HepG2 (cell line): ENCODE results near the gene EPM2A. TPM values are rescaled to one million over a fixed set of nuclear protein-coding genes. Genes with fewer than 3 reads are reported as not detected.

Source experiments
- ATAC-seq: fragments of 200-7000 bp; cut with Tn5 transposase; 3 replicates; pipeline ENCODE4 v1.9.1; 2020; ENCODE audit warnings: mild to moderate bottlenecking, moderate library complexity
- BruUV-seq: library from RNA; stranded (reverse); fragments of 400-500 nt; replicated peaks from 2 replicates; lab custom pipeline; 2021; lab: Mats Ljungman, UMichigan
- CTCF ChIA-PET: fragments of 300-600 bp; formaldehyde crosslinking; extraction: SDS; loops from one replicate; lab custom pipeline; 2021; ENCODE audit warnings: low total read pairs, inconsistent platforms, low intra/inter-chr PET ratio; lab: Yijun Ruan, JAX
- POLR2A ChIA-PET: fragments of 350-600 bp; sonication (Branson Sonifier 250); formaldehyde crosslinking; loops from one replicate; lab custom pipeline; 2020; ENCODE audit warnings: antibody characterized with exemption, inconsistent platforms; lab: Yijun Ruan, JAX
- DNase-seq: peaks from one replicate; pipeline ENCODE4 v3.0.0-alpha.2; 2015; ENCODE audit warnings: low spot score
- FAIRE-seq: peaks from 3 replicates; lab custom pipeline; 2011; peaks lifted over from hg19 to GRCh38; lab: Jason Lieb, UNC
- H2AFZ ChIP-seq: one replicate; pipeline ENCODE4 v1.6.1; 2011; ENCODE audit warnings: low read length, inconsistent platforms
- H3K27ac ChIP-seq: fragments of 300-600 bp; 3 replicates; pipeline ENCODE4 v1.8.0; 2011; ENCODE audit warnings: mixed run types, mild to moderate bottlenecking, mixed read lengths, low read length, inconsistent platforms; ENCODE audit not compliant: insufficient read depth; ENCODE audit errors: extremely low read length
- H3K27me3 ChIP-seq, 2 experiments: fragments of 200-600 bp in 1 of 2; 2 replicates in 1 of 2; 3 replicates in 1 of 2; pipeline versions ENCODE4 v1.6.0 to v1.8.0; 2011; ENCODE audit warnings: low read length in 2 of 2, mild to moderate bottlenecking in 2 of 2, moderate library complexity in 2 of 2, inconsistent platforms in 1 of 2; ENCODE audit not compliant: insufficient read depth in 2 of 2, control insufficient read depth in 1 of 2
- H3K36me3 ChIP-seq, 2 experiments: fragments of 200-600 bp in 1 of 2; replicated peaks in 1 of 2; 2 replicates in 1 of 2; 3 replicates in 1 of 2; pipeline versions ENCODE4 v1.5.1 to v1.8.0; 2011; ENCODE audit warnings: low read length in 2 of 2, inconsistent platforms in 1 of 2; ENCODE audit not compliant: insufficient read depth in 2 of 2, control insufficient read depth in 1 of 2
- H3K4me1 ChIP-seq: 2 replicates; pipeline ENCODE4 v1.5.1; 2012; ENCODE audit warnings: low read length, inconsistent platforms; ENCODE audit not compliant: insufficient read depth
- H3K4me2 ChIP-seq: 2 replicates; pipeline ENCODE4 v1.6.0; 2011; ENCODE audit warnings: low read depth, low read length, inconsistent platforms
- H3K4me3 ChIP-seq, 3 experiments: fragments of 200-600 bp in 1 of 3; sonication (generic), shearing (Covaris generic) in 1 of 3; replicated peaks in 1 of 3; 2 replicates each; pipeline ENCODE4 v1.5.1; 2011 to 2016; ENCODE audit warnings: low read length in 3 of 3, inconsistent platforms in 2 of 3, low read depth in 2 of 3, mild to moderate bottlenecking in 2 of 3, control low read depth in 1 of 3, mixed read lengths in 1 of 3; ENCODE audit not compliant: insufficient read depth in 1 of 3
- H3K79me2 ChIP-seq: one replicate; pipeline ENCODE4 v1.6.1; 2011; ENCODE audit warnings: low read length, inconsistent platforms; ENCODE audit not compliant: insufficient read depth
- H3K9ac ChIP-seq: 2 replicates; pipeline ENCODE4 v1.6.0; 2011; ENCODE audit warnings: mild to moderate bottlenecking, low read depth, low read length, inconsistent platforms; ENCODE audit not compliant: insufficient read depth
- H3K9me3 ChIP-seq: 2 replicates; pipeline ENCODE4 v1.5.1; 2012; ENCODE audit warnings: mild to moderate bottlenecking, low read length
- H4K20me1 ChIP-seq: 2 replicates; pipeline ENCODE4 v1.6.0; 2011; ENCODE audit warnings: inconsistent platforms, mild to moderate bottlenecking, low read length, moderate library complexity; ENCODE audit not compliant: insufficient read depth
- AGO1 ChIP-seq: fragments of 200-400 bp; formaldehyde crosslinking; IDR thresholded peaks from 2 replicates; pipeline ENCODE4 v1.6.1; 2017; ENCODE audit warnings: mild to moderate bottlenecking, low read depth, low read length, moderate library complexity; ENCODE audit not compliant: poor library complexity, severe bottlenecking
- AHR ChIP-seq: IDR thresholded peaks from 2 replicates; pipeline ENCODE4 v1.6.1; 2018; ENCODE audit warnings: missing genetic modification reagents, missing compliant biosample characterization
- BCL6 ChIP-seq: IDR thresholded peaks from 2 replicates; pipeline ENCODE4 v1.6.1; 2016; ENCODE audit warnings: missing genetic modification reagents, missing compliant biosample characterization
- CEBPB ChIP-seq: IDR thresholded peaks from 2 replicates; pipeline ENCODE4 v1.6.1; 2011; ENCODE audit warnings: low read depth, low read length, improper control_type of control experiment, borderline replicate concordance
- DPF2 ChIP-seq: sonication (generic); formaldehyde crosslinking; IDR thresholded peaks from 2 replicates; pipeline ENCODE4 v1.4.0; 2020; ENCODE audit warnings: mild to moderate bottlenecking, low read depth, missing genetic modification reagents, borderline replicate concordance
- FLYWCH1 ChIP-seq: sonication (generic); formaldehyde crosslinking; IDR thresholded peaks from 2 replicates; pipeline ENCODE4 v1.8.1; 2023; ENCODE audit warnings: mild to moderate bottlenecking, missing genetic modification reagents
- GABPA ChIP-seq, 2 experiments: IDR thresholded peaks; 2 replicates each; pipeline ENCODE4 v1.6.1; 2011 to 2016; ENCODE audit warnings: low read depth in 2 of 2, low read length in 1 of 2, missing biosample characterization in 1 of 2, missing genetic modification characterization in 1 of 2
- HHEX ChIP-seq: IDR thresholded peaks from 2 replicates; pipeline ENCODE4 v1.6.1; 2016; ENCODE audit warnings: control low read depth
- HNRNPH1 ChIP-seq: fragments of 200-400 bp; formaldehyde crosslinking; optimal IDR thresholded peaks from 2 replicates; pipeline ENCODE3; 2017; ENCODE audit warnings: mild to moderate bottlenecking, low read depth, low read length
- IKZF4 ChIP-seq: sonication (generic); formaldehyde crosslinking; IDR thresholded peaks from 2 replicates; pipeline ENCODE4 v1.5.1; 2020; ENCODE audit warnings: borderline replicate concordance, mild to moderate bottlenecking, low read depth, missing genetic modification reagents; ENCODE audit errors: not compliant biosample characterization
- KLF11 ChIP-seq: IDR thresholded peaks from 2 replicates; pipeline ENCODE4 v1.6.1; 2016; ENCODE audit warnings: missing compliant biosample characterization
- KLF13 ChIP-seq: sonication (generic); formaldehyde crosslinking; IDR thresholded peaks from 2 replicates; pipeline ENCODE4 v1.4.0; 2020; ENCODE audit warnings: mild to moderate bottlenecking, missing genetic modification reagents
- NFE2L2 ChIP-seq: fragments of 150-350 bp; IDR thresholded peaks from 2 replicates; pipeline ENCODE4 v1.6.1; 2014; ENCODE audit warnings: low read length
- NFYB ChIP-seq: sonication (generic); formaldehyde crosslinking; IDR thresholded peaks from 2 replicates; pipeline ENCODE4 v1.4.0; 2020; ENCODE audit warnings: missing genetic modification reagents
- NR2F6 ChIP-seq, 2 experiments: IDR thresholded peaks; 2 replicates each; pipeline ENCODE4 v1.6.1; 2016; ENCODE audit warnings: antibody characterized with exemption in 1 of 2, mild to moderate bottlenecking in 1 of 2
- PPARG ChIP-seq: conservative IDR thresholded peaks from 2 replicates; pipeline ENCODE4 v1.6.1; 2016; ENCODE audit warnings: missing biosample characterization, missing genetic modification reagents
- REPIN1 ChIP-seq: sonication (generic); formaldehyde crosslinking; IDR thresholded peaks from 2 replicates; pipeline ENCODE4 v1.8.0; 2022; ENCODE audit warnings: missing genetic modification reagents, low read depth, mild to moderate bottlenecking, borderline replicate concordance
- ZFP62 ChIP-seq: sonication (generic); formaldehyde crosslinking; IDR thresholded peaks from 2 replicates; pipeline ENCODE4 v1.4.0; 2020; ENCODE audit warnings: missing genetic modification reagents
- ZNF232 ChIP-seq: sonication (generic); formaldehyde crosslinking; IDR thresholded peaks from 2 replicates; pipeline ENCODE4 v1.4.0; 2020; ENCODE audit warnings: missing genetic modification reagents, borderline replicate concordance
- ZNF549 ChIP-seq: sonication (generic); formaldehyde crosslinking; IDR thresholded peaks from 2 replicates; pipeline ENCODE4 v1.5.0; 2020; ENCODE audit warnings: missing genetic modification reagents
- ZNF598 ChIP-seq: sonication (generic); formaldehyde crosslinking; IDR thresholded peaks from 2 replicates; pipeline ENCODE4 v1.5.1; 2020; ENCODE audit warnings: mild to moderate bottlenecking, missing genetic modification reagents, borderline replicate concordance
- WGBS: methylation state at CpG from one replicate; pipeline ENCODE4 v1.1.6; 2017; ENCODE audit warnings: low lambda C conversion rate; 5-methylcytosine and 5-hydroxymethylcytosine counted together
- in situ Hi-C: cut with HindIII; loops from 2 replicates; pipeline ENCODE4 v1.10.0; 2017; ENCODE audit warnings: low pct_unique_long_range_greater_than_20kb; ENCODE audit not compliant: extremely low pct_ligation_motif_present
- intact Hi-C: fragments of 100-400 bp; cut with micrococcal nuclease; formaldehyde crosslinking; loops from one replicate; pipeline ENCODE4 v1.10.0; 2022; ENCODE audit not compliant: unreplicated experiment
- polyA plus RNA-seq, 8 experiments: library from polyadenylated mRNA; depleted of rRNA in 3 of 8; stranded (reverse) in 7 of 8; unstranded in 1 of 8; fragments of >200 nt; fragmentation: Illumina TruSeq in 4 of 8; extraction: Trizol in 4 of 8; gene quantifications; 2 replicates each; pipeline versions ENCODE4 v1.2.1 to v1.2.3, GENCODE V29; 2011 to 2016; ENCODE audit warnings: low read depth in 4 of 8, missing spikeins in 1 of 8, mixed read lengths in 1 of 8; ENCODE audit not compliant: insufficient read depth in 1 of 8
- total RNA-seq, 5 experiments: library from RNA; depleted of rRNA; stranded (reverse); fragments of >200 nt; fragmentation: Illumina TruSeq; extraction: Trizol; gene quantifications; 2 replicates each; pipeline ENCODE4 v1.2.3, GENCODE V29; 2016; ENCODE audit warnings: low read depth in 1 of 5
- TF ChIP-seq, protein P1 (sequence below): sonication (generic); formaldehyde crosslinking; IDR thresholded peaks from 2 replicates; pipeline ENCODE4 v1.8.1; 2023; ENCODE audit warnings: mild to moderate bottlenecking, missing genetic modification reagents
- TF ChIP-seq, protein P2 (sequence below): sonication (generic); formaldehyde crosslinking; IDR thresholded peaks from 2 replicates; pipeline ENCODE4 v1.4.0; 2020; ENCODE audit warnings: missing genetic modification reagents

Gene EPM2A
- total and polyA plus RNA-seq, 2 of the 13 experiments (the other 11 are each of a cell fraction or from before 2014, with no cell fraction given): 4.6 to 9.2 TPM

DNA sequence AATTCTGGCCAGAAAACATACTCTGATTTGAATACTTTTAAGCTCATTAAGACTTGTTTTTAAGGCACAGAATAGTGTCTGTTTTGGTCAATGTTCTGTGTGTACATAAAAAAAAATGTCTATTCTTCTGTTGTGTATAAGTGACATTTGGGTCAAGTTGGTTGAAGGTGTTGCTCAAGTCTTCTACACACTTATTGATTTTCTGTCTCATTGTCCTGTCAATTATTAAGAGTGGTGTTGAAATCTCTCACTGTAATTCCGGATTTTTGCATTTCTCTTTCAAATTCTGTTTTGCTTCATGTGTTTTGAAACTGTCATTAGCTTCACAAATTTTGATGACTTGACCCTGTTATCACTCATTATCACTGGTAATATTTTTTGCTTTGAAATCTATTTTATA lies 37.5 kb upstream of the EPM2A start:
- H3K4me3 ChIP-seq: no peak overlapping the region
- H3K27me3 ChIP-seq: no peaks in the 10 kb centered on the region
- H3K9ac ChIP-seq: no peak overlapping the region
- H3K27ac ChIP-seq: no peak overlapping the region
- in situ Hi-C loops (no loop called here), intact Hi-C loops (no loop called here)
- POLR2A ChIA-PET: interaction anchor here (1.3 to 1.6 kb wide), 2 partner anchors 37 to 42 kb away, joined by 4 to 5 read pairs; partner anchors contain the start of gene FBXO30
- peaks cover 15% of the 10 kb centered on the region; the same call in 1 of the 2 replicates for H3K4me1 ChIP-seq
- H3K4me2 ChIP-seq: no peak overlapping the region
- ATAC-seq: peak; percentile 76
- H2AFZ ChIP-seq: no peak overlapping the region
- no peaks in the 10 kb centered on the region for H3K9me3 ChIP-seq
- DNase-seq: peak; percentile 43
- FAIRE-seq: no peak
- no TSS peak for BruUV-seq
- H3K79me2 ChIP-seq: no peaks in the 10 kb centered on the region
- H3K36me3 ChIP-seq: no peaks in the 10 kb centered on the region
- no peaks in the 10 kb centered on the region for H4K20me1 ChIP-seq
- 4% methylated on average over 1 of the region's 1 CpG for WGBS
- CTCF ChIA-PET: no interaction called here
- TF ChIP-seq ZNF598 (CRISPR knock-in tag) (no peak), IKZF4 (CRISPR knock-in tag) (no peak), REPIN1 (CRISPR knock-in tag) (peak; percentile 38; the same call in 1 of the 2 replicates), ZNF232 (CRISPR knock-in tag) (no peak), AGO1 (no peak), NFYB (no peak), CEBPB (peak; percentile 92), NFE2L2 (no peak), KLF13 (CRISPR knock-in tag) (no peak), KLF11 (CRISPR knock-in tag) (no peak), FLYWCH1 (CRISPR knock-in tag) (no peak), BCL6 (CRISPR knock-in tag) (peak; percentile 60; the same call in 1 of the 2 replicates), AHR (CRISPR knock-in tag) (no peak), PPARG (CRISPR knock-in tag) (peak; percentile 18; the same call in 1 of the 2 replicates), DPF2 (CRISPR knock-in tag) (no peak), HHEX (CRISPR knock-in tag) (0 out of 2 replicates have a peak, but pooled peaks have one; percentile 23), NR2F6 (IDR thresholded peaks at IDR 0.05) (peak; percentile 81), NR2F6 (CRISPR knock-in tag; IDR thresholded peaks at IDR 0.05) (peak; percentile 40; the same call in 1 of the 2 replicates), GABPA (IDR thresholded peaks at IDR 0.05; ENCODE audit: low read depth, low read length) (no peak), GABPA (CRISPR knock-in tag; IDR thresholded peaks at IDR 0.05; ENCODE audit: low read depth) (no peak), ZFP62 (CRISPR knock-in tag) (no peak), ZNF549 (no peak), HNRNPH1 (no peak)
- TF ChIP-seq, protein P1, sequence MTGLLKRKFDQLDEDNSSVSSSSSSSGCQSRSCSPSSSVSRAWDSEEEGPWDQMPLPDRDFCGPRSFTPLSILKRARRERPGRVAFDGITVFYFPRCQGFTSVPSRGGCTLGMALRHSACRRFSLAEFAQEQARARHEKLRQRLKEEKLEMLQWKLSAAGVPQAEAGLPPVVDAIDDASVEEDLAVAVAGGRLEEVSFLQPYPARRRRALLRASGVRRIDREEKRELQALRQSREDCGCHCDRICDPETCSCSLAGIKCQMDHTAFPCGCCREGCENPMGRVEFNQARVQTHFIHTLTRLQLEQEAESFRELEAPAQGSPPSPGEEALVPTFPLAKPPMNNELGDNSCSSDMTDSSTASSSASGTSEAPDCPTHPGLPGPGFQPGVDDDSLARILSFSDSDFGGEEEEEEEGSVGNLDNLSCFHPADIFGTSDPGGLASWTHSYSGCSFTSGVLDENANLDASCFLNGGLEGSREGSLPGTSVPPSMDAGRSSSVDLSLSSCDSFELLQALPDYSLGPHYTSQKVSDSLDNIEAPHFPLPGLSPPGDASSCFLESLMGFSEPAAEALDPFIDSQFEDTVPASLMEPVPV (CRISPR knock-in tag): no peak
- TF ChIP-seq, protein P2, sequence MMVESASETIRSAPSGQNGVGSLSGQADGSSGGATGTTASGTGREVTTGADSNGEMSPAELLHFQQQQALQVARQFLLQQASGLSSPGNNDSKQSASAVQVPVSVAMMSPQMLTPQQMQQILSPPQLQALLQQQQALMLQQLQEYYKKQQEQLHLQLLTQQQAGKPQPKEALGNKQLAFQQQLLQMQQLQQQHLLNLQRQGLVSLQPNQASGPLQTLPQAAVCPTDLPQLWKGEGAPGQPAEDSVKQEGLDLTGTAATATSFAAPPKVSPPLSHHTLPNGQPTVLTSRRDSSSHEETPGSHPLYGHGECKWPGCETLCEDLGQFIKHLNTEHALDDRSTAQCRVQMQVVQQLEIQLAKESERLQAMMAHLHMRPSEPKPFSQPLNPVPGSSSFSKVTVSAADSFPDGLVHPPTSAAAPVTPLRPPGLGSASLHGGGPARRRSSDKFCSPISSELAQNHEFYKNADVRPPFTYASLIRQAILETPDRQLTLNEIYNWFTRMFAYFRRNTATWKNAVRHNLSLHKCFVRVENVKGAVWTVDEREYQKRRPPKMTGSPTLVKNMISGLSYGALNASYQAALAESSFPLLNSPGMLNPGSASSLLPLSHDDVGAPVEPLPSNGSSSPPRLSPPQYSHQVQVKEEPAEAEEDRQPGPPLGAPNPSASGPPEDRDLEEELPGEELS (CRISPR knock-in tag): peak; percentile 38; the same call in 1 of the 2 replicates
